Natural killer cell (primary cell): ENCODE results near the gene KMT2B. TPM values are rescaled to one million over a fixed set of nuclear protein-coding genes. Genes with fewer than 3 reads are reported as not detected.
A peak's percentile ranks its signal among the peaks of the same experiment; 100 is the strongest.

ENCODE experiments used
- ATAC-seq, 3 donors: fragments of 150-1000 bp in 2 of 3; fragments of 200-7000 bp in 1 of 3; cut with Tn5 transposase; 1 replicate in 1 of 3; 2 replicates in 2 of 3; pipeline ENCODE4 v1.10.0; 2021; ENCODE audit warnings: mild to moderate bottlenecking in 2 of 3, moderate library complexity in 2 of 3
- DNase-seq, 2 donors: peaks; one replicate each; pipeline versions ENCODE4 v3.0.0 to v3.0.0-alpha.2; 2013 to 2021; ENCODE audit warnings: mixed read lengths in 1 of 2
- H3K27ac ChIP-seq: one replicate; pipeline ENCODE4 v1.5.1; 2013; ENCODE audit warnings: mild to moderate bottlenecking, low read length
- H3K27me3 ChIP-seq: one replicate; pipeline ENCODE4 v1.6.1; 2013; ENCODE audit warnings: low read length; ENCODE audit not compliant: control insufficient read depth, insufficient read depth
- H3K36me3 ChIP-seq: one replicate; pipeline ENCODE4 v1.6.1; 2013; ENCODE audit warnings: low read length; ENCODE audit not compliant: control insufficient read depth, insufficient read depth
- H3K4me1 ChIP-seq: one replicate; pipeline ENCODE4 v1.6.1; 2013; ENCODE audit warnings: low read length; ENCODE audit not compliant: control insufficient read depth, insufficient read depth
- H3K4me3 ChIP-seq: one replicate; pipeline ENCODE4 v1.5.1; 2013; ENCODE audit warnings: low read length
- H3K9me3 ChIP-seq: one replicate; pipeline ENCODE4 v1.6.1; 2013; ENCODE audit warnings: low read length; ENCODE audit not compliant: control insufficient read depth, insufficient read depth
- H3K27ac Mint-ChIP-seq, 2 donors: one replicate each; pipeline ENCODE4 v1.8.0; 2022; ENCODE audit warnings: mild to moderate bottlenecking in 2 of 2, mixed read lengths in 2 of 2, moderate library complexity in 1 of 2
- H3K27me3 Mint-ChIP-seq, 2 donors: one replicate each; pipeline ENCODE4 v1.8.0; 2022; ENCODE audit warnings: low read depth in 2 of 2, mixed read lengths in 2 of 2
- H3K36me3 Mint-ChIP-seq: one replicate; pipeline ENCODE4 v1.8.0; 2022; ENCODE audit warnings: mixed read lengths
- H3K4me1 Mint-ChIP-seq, 2 donors: one replicate each; pipeline ENCODE4 v1.8.0; 2022; ENCODE audit warnings: mixed read lengths in 2 of 2
- H3K4me3 Mint-ChIP-seq: one replicate; pipeline ENCODE4 v1.8.0; 2022; ENCODE audit warnings: mild to moderate bottlenecking, moderate library complexity, mixed read lengths
- H3K9me3 Mint-ChIP-seq, 2 donors: one replicate each; pipeline ENCODE4 v1.8.0; 2022; ENCODE audit warnings: mixed read lengths in 2 of 2
- CTCF ChIP-seq: fragments of 200-600 bp; IDR thresholded peaks from one replicate; pipeline ENCODE4 v1.8.0; 2022; ENCODE audit warnings: antibody characterized with exemption
- WGBS: methylation state at CpG from one replicate; pipeline ENCODE4 v1.1.7; 2013; ENCODE audit warnings: missing lambda C conversion rate; ENCODE audit not compliant: insufficient coverage; 5-methylcytosine and 5-hydroxymethylcytosine counted together
- intact Hi-C: fragments of 100-400 bp; cut with micrococcal nuclease; formaldehyde crosslinking; loops from one replicate; pipeline ENCODE4 v1.14.2; 2022
- total RNA-seq, 4 donors: library from RNA; stranded (reverse); fragments of 120-200 nt in 1 of 4; gene quantifications; one replicate each; pipeline versions ENCODE4 v1.2.3 to v1.2.4, GENCODE V29; 2013 to 2022

The KMT2B gene
- total RNA-seq, 3 donors from 2014 or later (not counting 1 experiment from before 2014, with no cell fraction given) = 60.8 to 70.9 (median 70.7) TPM

GRCh38 chr19:35757231-35757748 is 39.5 kb downstream of the KMT2B start:
- Mint-ChIP-seq H3K4me3 (peak overlapping the region; percentile 98), H3K27me3 (peaks cover 0 to 18% of the 10 kb centered on the region in 2 donors), H3K36me3 (no peaks in the 10 kb centered on the region), H3K9me3 (no peaks in the 10 kb centered on the region), H3K4me1 (peaks cover 29 to 40% of the 10 kb centered on the region in 2 donors), H3K27ac (peak overlapping the region; percentile 93 to 97)
- Histone ChIP-seq H3K27me3 (no peaks in the 10 kb centered on the region), H3K27ac (peak overlapping the region; percentile 8), H3K36me3 (peaks cover 30% of the 10 kb centered on the region), H3K4me1 (peaks cover 29% of the 10 kb centered on the region), H3K4me3 (peak overlapping the region; percentile 84), H3K9me3 (no peaks in the 10 kb centered on the region)
- 14% methylated on average over 19 of the region's 19 CpGs for WGBS
- no peak for TF ChIP-seq CTCF
- ATAC-seq (no peak), DNase-seq (no peak)
- intact Hi-C loops = loop anchor here (5.0 kb wide), 1 partner anchor 115 kb away; the partner anchor contains the start of gene ETV2

- Mint-ChIP-seq H3K27me3 (peaks cover 0 to 18% of the 10 kb centered on the region in 2 donors), H3K27ac (peak within 1 kb of the TSS; percentile 93 to 97), H3K9me3 (no peaks in the 10 kb centered on the region), H3K4me3 (peak within 1 kb of the TSS; percentile 98), H3K4me1 (peaks cover 29 to 40% of the 10 kb centered on the region in 2 donors), H3K36me3 (no peaks in the 10 kb centered on the region)
- Histone ChIP-seq H3K27ac (peak within 1 kb of the TSS; percentile 87), H3K27me3 (no peaks in the 10 kb centered on the region), H3K4me1 (peaks cover 29% of the 10 kb centered on the region), H3K9me3 (no peaks in the 10 kb centered on the region), H3K36me3 (peaks cover 23% of the 10 kb centered on the region), H3K4me3 (peak within 1 kb of the TSS; percentile 84)
- WGBS = under 1% methylated on average over 53 of the region's 53 CpGs
- peak; percentile 92 to 99 (median 95) for ATAC-seq
- TF ChIP-seq CTCF = no peak
- intact Hi-C loops = loop anchor here (1.0 to 5.0 kb wide), 3 partner anchors 10 to 116 kb away; partner anchors contain the start of genes ARHGAP33, ETV2 and LIN37
- peak; percentile 97 to 99 for DNase-seq
These were observed 40.2 kb downstream of the KMT2B start, which contains the start of gene PROSER3 for GRCh38 chr19:35757749-35758608. Gene PROSER3, plus strand, starts transcription at chr19:35758176. Its CDS starts 40 bp downstream, at chr19:35758216.

- Mint-ChIP-seq H3K27ac (peak overlapping the region in 1 of 2 donors; percentile 35), H3K4me3 (no peak overlapping the region), H3K36me3 (no peaks in the 10 kb centered on the region), H3K4me1 (peaks cover 29 to 38% of the 10 kb centered on the region in 2 donors), H3K27me3 (peaks cover 0 to 17% of the 10 kb centered on the region in 2 donors), H3K9me3 (no peaks in the 10 kb centered on the region)
- no peaks in the 10 kb centered on the region for H3K9me3 ChIP-seq
- H3K4me3 ChIP-seq = no peak overlapping the region
- no peaks in the 10 kb centered on the region for H3K27me3 ChIP-seq
- 100% methylated on average over 2 of the region's 2 CpGs for WGBS
- peaks cover 17% of the 10 kb centered on the region for H3K36me3 ChIP-seq
- TF ChIP-seq CTCF = no peak
- DNase-seq (no peak), ATAC-seq (no peak)
- H3K4me1 ChIP-seq = peaks cover 29% of the 10 kb centered on the region
- intact Hi-C loops = loop anchor here (5.0 kb wide), 1 partner anchor 117 kb away; the partner anchor contains the start of gene ETV2
- no peak overlapping the region for H3K27ac ChIP-seq
These were observed 41.9 kb downstream of the KMT2B start for GRCh38 chr19:35759697-35760096.
